ENCODE data around the gene CD93.

- no peak for TF ChIP-seq CTCF (IDR thresholded peaks at IDR 0.05)
- TF ChIP-seq POLR2AphosphoS5 (IDR thresholded peaks at IDR 0.05): no peak
These were observed 29.7 kb upstream of the CD93 start for GRCh38 chr20:23115822-23116221.
